NCI-H1417 (cell line): ENCODE data around the gene RCAN2.
A peak's percentile ranks its signal among the peaks of the same experiment; 100 is the strongest.

Experiments
- DNase-seq, 3 experiments: peaks; one replicate each; lab custom pipeline; 2025; lab: John Stamatoyannopoulos, UW

RCAN2 gene

GRCh38 chr6:46217671-46218131, 273.5 kb downstream of the RCAN2 start:
- DNase-seq: no peak

GRCh38 chr6:46216879-46217278, 274.4 kb downstream of the RCAN2 start:
- no peak for DNase-seq

GRCh38 chr6:46215777-46216176, 275.5 kb downstream of the RCAN2 start:
- no peak for DNase-seq

- peak in 2 of 3 experiments; percentile 8 to 55 for DNase-seq
These were observed 276.0 kb downstream of the RCAN2 start for GRCh38 chr6:46215213-46215612.

- no peak for DNase-seq
These were observed 279.3 kb downstream of the RCAN2 start for GRCh38 chr6:46211917-46212316.

GRCh38 chr6:46210294-46210693, 281.0 kb downstream of the RCAN2 start:
- DNase-seq: no peak

- no peak for DNase-seq
These were observed 282.9 kb downstream of the RCAN2 start for GRCh38 chr6:46208303-46208702.

GRCh38 chr6:46207174-46207573, 284.1 kb downstream of the RCAN2 start:
- DNase-seq: no peak

GRCh38 chr6:46204880-46205650, 286.2 kb downstream of the RCAN2 start:
- DNase-seq: no peak

GRCh38 chr6:46203391-46204177, 287.7 kb downstream of the RCAN2 start:
- DNase-seq: no peak

GRCh38 chr6:46201702-46202101, 289.5 kb downstream of the RCAN2 start:
- DNase-seq: peak in 1 of 3 experiments; percentile 97

GRCh38 chr6:46199387-46199786, 291.9 kb downstream of the RCAN2 start:
- DNase-seq: no peak

GRCh38 chr6:46191961-46192360, 299.3 kb downstream of the RCAN2 start:
- DNase-seq: no peak

GRCh38 chr6:46190889-46191288, 300.4 kb downstream of the RCAN2 start:
- peak in 1 of 3 experiments; percentile 48 for DNase-seq

GRCh38 chr6:46189726-46190125, 301.5 kb downstream of the RCAN2 start:
- DNase-seq: no peak

- DNase-seq: no peak
These were observed 304.7 kb downstream of the RCAN2 start for GRCh38 chr6:46186583-46186982.

- no peak for DNase-seq
These were observed 307.1 kb downstream of the RCAN2 start for GRCh38 chr6:46184114-46184513.

- DNase-seq: peak in 1 of 3 experiments; percentile 35
These were observed 315.3 kb downstream of the RCAN2 start for GRCh38 chr6:46175976-46176375.

- DNase-seq: no peak
These were observed 315.8 kb downstream of the RCAN2 start for GRCh38 chr6:46175446-46175845.

- no peak for DNase-seq
These were observed 316.3 kb downstream of the RCAN2 start for GRCh38 chr6:46174904-46175303.

GRCh38 chr6:46172176-46172575, 319.1 kb downstream of the RCAN2 start:
- DNase-seq: no peak
